ENCODE results near the gene ZNF728. TPM values are rescaled to one million over a fixed set of nuclear protein-coding genes. Genes with fewer than 3 reads are reported as not detected.
"Not testable (repeated sequence)": the region's sequence is repeated elsewhere in the genome, so short reads cannot be mapped to it uniquely, and the experiment has no call there.

The ZNF728 gene
- 0.16 TPM for total RNA-seq

DNA sequence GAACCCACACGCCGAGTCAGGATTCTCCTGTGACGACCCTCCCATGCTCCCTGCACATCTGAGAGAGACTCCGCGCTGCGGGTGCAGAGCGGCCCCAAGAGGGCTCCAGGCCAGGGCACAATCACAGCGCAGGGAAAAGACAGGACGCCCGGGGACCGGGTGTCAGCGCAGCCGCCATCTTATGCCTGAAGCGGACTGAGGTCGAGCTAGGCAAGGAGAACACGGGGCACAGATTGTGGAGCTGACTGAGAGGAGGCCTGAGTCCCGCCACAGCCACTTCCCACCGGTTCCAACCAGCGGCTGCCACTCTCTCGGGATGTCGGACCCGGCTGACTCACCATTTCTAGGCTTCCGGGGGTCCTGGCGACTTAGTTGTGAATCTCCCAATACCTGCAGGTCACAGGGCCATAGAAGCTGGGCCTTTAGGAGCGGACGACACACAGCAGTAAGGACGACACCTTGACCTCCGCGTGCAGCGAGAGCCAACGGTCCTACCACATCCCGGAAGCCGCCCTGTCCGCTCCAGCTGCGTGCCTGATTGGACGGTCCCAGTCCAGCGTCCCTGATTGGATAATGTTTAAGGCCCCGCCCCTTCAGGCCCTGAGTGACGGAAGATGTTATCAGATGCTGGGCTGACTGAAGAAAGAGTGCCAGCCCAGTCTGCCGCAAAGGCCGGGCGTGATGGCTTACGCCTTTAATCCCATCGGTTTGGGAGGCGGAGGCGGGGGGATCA, at the start of gene ZNF728:
Gene ZNF728 (minus strand): TSS at position 487 of the 733 bp plus-strand sequence. CDS start 146 bp downstream, at position 341.
- DNase-seq: peak; percentile 5

DNA sequence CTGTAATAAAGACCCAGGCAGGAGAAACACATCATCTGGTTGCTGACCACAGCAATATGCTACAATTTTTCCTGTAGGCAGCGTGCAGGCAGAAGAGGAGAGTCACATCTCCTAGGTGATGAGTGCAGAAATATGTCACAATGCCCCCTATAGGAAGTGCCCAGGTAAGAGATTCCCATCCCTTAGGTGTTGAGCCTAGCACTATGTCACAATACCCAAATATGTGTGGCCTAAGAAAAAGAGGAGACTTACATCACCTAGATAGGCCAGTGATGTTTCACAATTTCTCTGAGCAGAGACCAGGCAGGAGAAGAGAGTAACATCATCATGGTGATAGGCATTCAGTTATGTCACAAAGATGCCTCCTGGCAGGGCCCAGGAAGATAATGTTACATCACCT, 49.4 kb upstream of the ZNF728 start:
- no peak for DNase-seq

DNA sequence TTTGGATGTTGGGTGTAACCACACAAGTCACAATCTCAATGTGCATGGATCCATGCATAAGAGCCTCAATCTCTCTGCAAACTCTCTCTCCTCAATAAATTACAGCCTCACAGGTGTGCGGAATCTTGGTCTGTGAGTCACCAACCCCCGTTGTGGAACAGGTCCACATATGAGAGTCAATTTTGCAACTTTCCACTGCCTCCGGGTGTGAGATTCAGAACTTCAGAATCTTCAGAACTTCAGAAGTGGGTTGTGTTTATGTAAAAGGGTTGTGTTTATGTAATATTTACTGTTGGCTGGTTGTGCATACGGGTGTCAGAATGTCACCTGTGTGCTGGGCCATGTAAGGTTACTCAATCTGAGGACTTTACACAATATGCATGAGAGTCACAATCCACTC, 46.3 kb upstream of the ZNF728 start:
- DNase-seq: no peak

DNA sequence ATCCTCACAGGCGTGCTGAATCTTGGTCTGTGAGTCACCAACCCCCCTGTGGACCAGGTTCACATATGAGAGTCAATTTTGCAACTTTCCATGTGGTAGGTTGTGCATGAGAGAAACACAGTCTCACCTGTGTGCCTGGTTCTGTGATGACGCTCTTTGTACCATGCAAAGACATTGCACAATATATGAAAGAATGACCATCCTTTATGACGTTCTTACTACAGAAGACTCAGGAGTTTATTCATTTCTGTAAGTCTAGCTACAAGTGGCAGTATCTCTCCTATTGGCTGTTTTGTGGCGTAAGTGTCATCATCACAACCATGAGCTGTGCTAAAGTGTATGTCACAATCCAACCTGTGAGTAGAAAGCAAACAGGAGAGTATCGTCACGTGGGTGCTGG, 43.8 kb upstream of the ZNF728 start:
- DNase-seq: no peak

DNA sequence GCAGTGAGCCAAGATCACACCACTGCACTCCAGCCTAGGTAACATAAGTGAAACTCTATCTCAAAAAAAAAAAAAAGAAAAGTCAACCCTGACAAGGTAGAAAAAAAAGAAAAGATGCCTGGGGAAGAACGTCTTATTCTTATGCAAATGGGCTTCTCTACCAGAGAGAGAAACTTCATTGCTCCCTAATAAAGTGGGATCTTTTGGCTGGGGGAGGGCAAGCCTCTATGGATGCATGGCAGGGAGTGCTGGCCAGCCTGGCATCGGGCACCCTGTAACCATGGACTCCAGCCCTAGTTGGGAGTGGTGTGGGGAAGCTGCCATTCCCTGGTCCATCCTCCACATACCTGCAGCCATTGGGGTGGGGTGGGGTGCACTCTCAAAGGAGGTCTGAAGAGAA, 30.7 kb upstream of the ZNF728 start:
- DNase-seq: no peak

DNA sequence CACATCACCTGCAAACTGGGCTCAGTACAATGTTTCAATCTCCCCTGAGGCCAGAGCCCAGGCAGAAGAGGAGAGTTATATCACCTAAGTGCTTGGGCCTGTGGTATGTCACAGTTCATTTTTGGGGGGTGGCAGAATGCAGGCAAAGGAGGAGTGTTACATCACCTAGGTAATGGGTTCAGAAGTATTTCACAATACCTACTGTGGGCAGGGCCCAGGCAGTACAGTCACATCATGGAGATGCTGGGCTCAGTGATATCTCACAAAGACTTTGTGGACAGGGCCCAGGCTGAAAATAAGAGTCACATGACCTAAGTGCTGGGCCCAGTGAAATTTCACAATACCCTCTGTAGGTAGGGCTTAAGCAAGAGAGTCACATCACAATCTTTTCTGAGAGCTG, 12.7 kb upstream of the ZNF728 start:
- DNase-seq: no peak

- not testable (repeated sequence) for DNase-seq
These were observed 8.0 kb downstream of the ZNF728 start for GRCh38 chr19:22994957-22995356.

- no peak for DNase-seq
These were observed 26.7 kb downstream of the ZNF728 start for GRCh38 chr19:22976248-22976647.

GRCh38 chr19:22975546-22976136, 27.3 kb downstream of the ZNF728 start:
- DNase-seq: not testable (repeated sequence)

- DNase-seq: no peak
These were observed 57.4 kb downstream of the ZNF728 start for GRCh38 chr19:22945560-22945959.

- DNase-seq: no peak
These were observed 67.8 kb downstream of the ZNF728 start for GRCh38 chr19:22935151-22935550.

DNA sequence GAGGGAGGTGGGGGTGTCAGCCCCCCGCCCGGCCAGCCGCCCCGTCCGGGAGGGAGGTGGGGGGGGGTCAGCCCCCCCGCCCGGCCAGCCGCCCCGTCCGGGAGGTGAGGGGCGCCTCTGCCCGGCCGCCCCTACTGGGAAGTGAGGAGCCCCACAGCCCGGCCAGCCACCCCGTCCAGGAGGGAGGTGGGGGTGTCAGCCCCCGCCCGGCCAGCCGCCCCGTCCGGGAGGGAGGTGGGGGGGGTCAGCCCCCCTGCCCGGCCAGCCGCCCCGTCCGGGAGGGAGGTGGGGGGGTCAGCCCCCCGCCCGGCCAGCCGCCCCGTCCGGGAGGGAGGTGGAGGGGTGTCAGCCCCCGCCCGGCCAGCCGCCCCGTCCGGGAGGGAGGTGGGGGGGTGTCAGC, 75.4 kb downstream of the ZNF728 start:
- DNase-seq: not testable (repeated sequence)

- not testable (repeated sequence) for DNase-seq
These were observed 77.8 kb downstream of the ZNF728 start for GRCh38 chr19:22925181-22925580.

Small RNA genes lying within 50 kb of the gene (small RNA-seq; reads per million reads assigned to genes)
- gene AC022145.2: not detected

Other genes with a start within 250 kb of the ZNF728 start
- 0.16 TPM for gene ZNF99, start 219.0 kb downstream of the ZNF728 start, total RNA-seq
- not detected for gene ZNF723, start 170.9 kb downstream of the ZNF728 start, total RNA-seq
- gene ZNF730, start 113.8 kb upstream of the ZNF728 start, total RNA-seq: 21.5 TPM
- 24.8 TPM for gene ZNF724, start 247.2 kb upstream of the ZNF728 start, total RNA-seq

Measured in occipital lobe (tissue), 3 donors.